HepG2 (cell line): ENCODE measurements around the gene ATP13A1. TPM values are rescaled to one million over a fixed set of nuclear protein-coding genes. Genes with fewer than 3 reads are reported as not detected.

Source experiments
- ATF7-NPFF ChIP-seq: sonication (generic); formaldehyde crosslinking; IDR thresholded peaks from 2 replicates; pipeline ENCODE4 v1.8.1; 2023; ENCODE audit warnings: mild to moderate bottlenecking, low read depth, missing genetic modification reagents, moderate library complexity
- CBX2 ChIP-seq, 2 experiments: fragments of 200-600 bp in 1 of 2; sonication (generic); formaldehyde crosslinking in 1 of 2; IDR thresholded peaks; 2 replicates each; pipeline versions ENCODE4 v1.7.0 to v1.8.1; 2018 to 2022; ENCODE audit warnings: low read depth in 2 of 2, low read length in 1 of 2, mild to moderate bottlenecking in 1 of 2, missing genetic modification reagents in 1 of 2
- ELF1 ChIP-seq: sonication (generic); formaldehyde crosslinking; IDR thresholded peaks from 2 replicates; pipeline ENCODE4 v1.4.0; 2020; ENCODE audit warnings: missing genetic modification reagents
- GZF1 ChIP-seq: sonication (generic); formaldehyde crosslinking; IDR thresholded peaks from 2 replicates; pipeline ENCODE4 v1.5.1; 2020; ENCODE audit warnings: mild to moderate bottlenecking, missing genetic modification reagents
- MEIS2 ChIP-seq: sonication (generic); formaldehyde crosslinking; IDR thresholded peaks from 2 replicates; pipeline ENCODE4 v1.9.0; 2021; ENCODE audit warnings: mild to moderate bottlenecking, missing genetic modification reagents
- RARG ChIP-seq: sonication (generic); formaldehyde crosslinking; IDR thresholded peaks from 2 replicates; pipeline ENCODE4 v1.4.0; 2020; ENCODE audit warnings: low read depth, mild to moderate bottlenecking, missing genetic modification reagents
- STAT5B ChIP-seq: sonication (generic); formaldehyde crosslinking; IDR thresholded peaks from 2 replicates; pipeline ENCODE4 v1.4.0; 2020; ENCODE audit warnings: missing genetic modification reagents
- TBX3 ChIP-seq: fragments of 450-650 bp; IDR thresholded peaks from 2 replicates; pipeline ENCODE4 v1.6.1; 2017; ENCODE audit warnings: antibody characterized with exemption, mild to moderate bottlenecking, inconsistent platforms, borderline replicate concordance
- THAP11 ChIP-seq: IDR thresholded peaks from 2 replicates; pipeline ENCODE4 v1.6.1; 2016; ENCODE audit warnings: missing biosample characterization, missing genetic modification reagents
- TP53 ChIP-seq: sonication (generic); formaldehyde crosslinking; conservative IDR thresholded peaks from 2 replicates; pipeline ENCODE4 v1.4.0; 2020; ENCODE audit warnings: missing genetic modification reagents
- ZFY ChIP-seq: sonication (generic); formaldehyde crosslinking; IDR thresholded peaks from 2 replicates; pipeline ENCODE4 v1.4.0; 2020; ENCODE audit warnings: missing genetic modification reagents
- ZNF101 ChIP-seq: sonication (generic); formaldehyde crosslinking; IDR thresholded peaks from 2 replicates; pipeline ENCODE4 v1.4.0; 2020; ENCODE audit warnings: mild to moderate bottlenecking, low read depth, missing genetic modification reagents, borderline replicate concordance
- polyA plus RNA-seq, 8 experiments: library from polyadenylated mRNA; depleted of rRNA in 3 of 8; stranded (reverse) in 7 of 8; unstranded in 1 of 8; fragments of >200 nt; fragmentation: Illumina TruSeq in 4 of 8; extraction: Trizol in 4 of 8; gene quantifications; 2 replicates each; pipeline versions ENCODE4 v1.2.1 to v1.2.3, GENCODE V29; 2011 to 2016; ENCODE audit warnings: low read depth in 4 of 8, missing spikeins in 1 of 8, mixed read lengths in 1 of 8; ENCODE audit not compliant: insufficient read depth in 1 of 8
- total RNA-seq, 5 experiments: library from RNA; depleted of rRNA; stranded (reverse); fragments of >200 nt; fragmentation: Illumina TruSeq; extraction: Trizol; gene quantifications; 2 replicates each; pipeline ENCODE4 v1.2.3, GENCODE V29; 2016; ENCODE audit warnings: low read depth in 1 of 5
- TF ChIP-seq, protein P1 (sequence below): sonication (generic); formaldehyde crosslinking; IDR thresholded peaks from 2 replicates; pipeline ENCODE4 v1.5.1; 2020; ENCODE audit warnings: missing genetic modification reagents, mild to moderate bottlenecking, borderline replicate concordance
- TF ChIP-seq, protein P2 (sequence below): sonication (generic); formaldehyde crosslinking; IDR thresholded peaks from 2 replicates; pipeline ENCODE4 v1.8.0; 2022; ENCODE audit warnings: missing genetic modification reagents, low read depth, mild to moderate bottlenecking, borderline replicate concordance
- TF ChIP-seq, protein P3 (sequence below): sonication (generic); formaldehyde crosslinking; IDR thresholded peaks from 2 replicates; pipeline ENCODE4 v1.5.1; 2020; ENCODE audit warnings: missing genetic modification reagents, mild to moderate bottlenecking, borderline replicate concordance
- TF ChIP-seq, protein P4 (sequence below): sonication (generic); formaldehyde crosslinking; IDR thresholded peaks from 2 replicates; pipeline ENCODE4 v1.9.0; 2021; ENCODE audit warnings: missing genetic modification reagents, borderline replicate concordance
- TF ChIP-seq, protein P5 (sequence below): sonication (generic); formaldehyde crosslinking; IDR thresholded peaks from 2 replicates; pipeline ENCODE4 v1.8.1; 2022; ENCODE audit warnings: low read depth, mild to moderate bottlenecking, missing genetic modification reagents
- TF ChIP-seq, protein P6 (sequence below): sonication (generic); formaldehyde crosslinking; IDR thresholded peaks from 2 replicates; pipeline ENCODE4 v1.4.0; 2020; ENCODE audit warnings: missing genetic modification reagents

Gene ATP13A1
- total and polyA plus RNA-seq, 2 of the 13 experiments (the other 11 are each of a cell fraction or from before 2014, with no cell fraction given): 23.2 to 41.7 TPM

DNA sequence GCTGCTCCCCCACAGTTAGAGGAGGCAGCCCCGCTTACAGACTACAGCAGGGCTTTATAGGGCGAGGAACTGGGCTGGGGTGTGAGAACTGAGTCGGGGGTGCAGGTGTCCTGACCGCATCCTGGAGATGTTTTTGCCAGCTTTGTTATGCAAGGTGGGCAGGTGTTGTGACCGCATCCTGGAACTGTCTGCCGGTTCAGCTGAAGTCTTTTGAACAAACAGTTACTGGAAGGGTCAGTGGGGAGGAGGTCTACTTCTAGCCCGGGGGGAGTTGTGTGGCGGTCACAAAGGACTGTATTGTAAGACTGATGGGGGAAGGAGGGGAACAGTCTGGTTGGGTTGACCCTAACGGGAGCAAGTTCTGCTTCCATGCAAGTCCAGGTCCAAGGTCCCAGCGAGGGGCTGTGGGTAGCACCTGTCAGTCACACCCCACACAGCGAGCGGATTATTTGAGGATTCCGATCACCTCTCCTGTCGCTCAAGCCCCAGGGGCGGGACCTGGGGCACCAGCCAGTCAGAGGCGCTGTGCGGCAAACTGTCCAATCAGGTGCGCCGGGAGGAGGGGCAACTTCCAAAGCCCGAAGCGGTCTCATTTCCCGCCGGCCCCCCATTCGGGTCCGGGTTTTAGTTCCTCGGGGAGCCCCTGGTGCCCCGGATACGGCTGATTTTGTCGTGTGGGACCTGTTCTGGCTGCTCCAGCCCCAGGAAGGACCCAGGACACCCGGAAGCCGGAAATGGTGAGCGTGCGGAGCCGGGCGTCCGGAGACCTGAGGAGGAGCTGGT lies 4.9 kb upstream of the ATP13A1 start, which contains the start of gene ZNF101 (continued):
- TF ChIP-seq, protein P1, sequence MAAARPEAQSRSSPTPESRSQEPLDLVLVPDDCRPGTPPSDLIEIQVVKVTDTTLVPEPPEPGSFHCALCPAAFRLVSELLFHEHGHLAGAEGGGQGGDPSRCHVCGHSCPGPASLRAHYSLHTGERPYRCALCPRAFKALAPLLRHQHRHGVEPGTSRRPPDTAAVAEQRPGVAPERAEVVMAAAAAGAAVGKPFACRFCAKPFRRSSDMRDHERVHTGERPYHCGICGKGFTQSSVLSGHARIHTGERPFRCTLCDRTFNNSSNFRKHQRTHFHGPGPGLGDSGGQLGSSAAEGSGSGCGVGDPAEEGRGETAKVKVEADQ (CRISPR knock-in tag): no peak
- peak; percentile 66 for TF ChIP-seq ELF1 (CRISPR knock-in tag)
- TF ChIP-seq, protein P2, sequence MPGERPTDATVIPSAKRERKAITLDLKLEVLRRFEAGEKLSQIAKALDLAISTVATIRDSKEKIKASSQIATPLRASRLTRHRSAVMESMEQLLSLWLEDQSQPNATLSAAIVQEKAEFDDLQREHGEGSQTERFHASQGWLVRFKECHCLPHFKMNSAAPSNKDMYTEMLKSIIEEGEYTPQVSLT (CRISPR knock-in tag): no peak
- TF ChIP-seq, protein P3, sequence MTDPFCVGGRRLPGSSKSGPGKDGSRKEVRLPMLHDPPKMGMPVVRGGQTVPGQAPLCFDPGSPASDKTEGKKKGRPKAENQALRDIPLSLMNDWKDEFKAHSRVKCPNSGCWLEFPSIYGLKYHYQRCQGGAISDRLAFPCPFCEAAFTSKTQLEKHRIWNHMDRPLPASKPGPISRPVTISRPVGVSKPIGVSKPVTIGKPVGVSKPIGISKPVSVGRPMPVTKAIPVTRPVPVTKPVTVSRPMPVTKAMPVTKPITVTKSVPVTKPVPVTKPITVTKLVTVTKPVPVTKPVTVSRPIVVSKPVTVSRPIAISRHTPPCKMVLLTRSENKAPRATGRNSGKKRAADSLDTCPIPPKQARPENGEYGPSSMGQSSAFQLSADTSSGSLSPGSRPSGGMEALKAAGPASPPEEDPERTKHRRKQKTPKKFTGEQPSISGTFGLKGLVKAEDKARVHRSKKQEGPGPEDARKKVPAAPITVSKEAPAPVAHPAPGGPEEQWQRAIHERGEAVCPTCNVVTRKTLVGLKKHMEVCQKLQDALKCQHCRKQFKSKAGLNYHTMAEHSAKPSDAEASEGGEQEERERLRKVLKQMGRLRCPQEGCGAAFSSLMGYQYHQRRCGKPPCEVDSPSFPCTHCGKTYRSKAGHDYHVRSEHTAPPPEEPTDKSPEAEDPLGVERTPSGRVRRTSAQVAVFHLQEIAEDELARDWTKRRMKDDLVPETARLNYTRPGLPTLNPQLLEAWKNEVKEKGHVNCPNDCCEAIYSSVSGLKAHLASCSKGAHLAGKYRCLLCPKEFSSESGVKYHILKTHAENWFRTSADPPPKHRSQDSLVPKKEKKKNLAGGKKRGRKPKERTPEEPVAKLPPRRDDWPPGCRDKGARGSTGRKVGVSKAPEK (CRISPR knock-in tag): no peak
- TF ChIP-seq TBX3: peak; percentile 59; the same call in 1 of the 2 replicates
- TF ChIP-seq, protein P4, sequence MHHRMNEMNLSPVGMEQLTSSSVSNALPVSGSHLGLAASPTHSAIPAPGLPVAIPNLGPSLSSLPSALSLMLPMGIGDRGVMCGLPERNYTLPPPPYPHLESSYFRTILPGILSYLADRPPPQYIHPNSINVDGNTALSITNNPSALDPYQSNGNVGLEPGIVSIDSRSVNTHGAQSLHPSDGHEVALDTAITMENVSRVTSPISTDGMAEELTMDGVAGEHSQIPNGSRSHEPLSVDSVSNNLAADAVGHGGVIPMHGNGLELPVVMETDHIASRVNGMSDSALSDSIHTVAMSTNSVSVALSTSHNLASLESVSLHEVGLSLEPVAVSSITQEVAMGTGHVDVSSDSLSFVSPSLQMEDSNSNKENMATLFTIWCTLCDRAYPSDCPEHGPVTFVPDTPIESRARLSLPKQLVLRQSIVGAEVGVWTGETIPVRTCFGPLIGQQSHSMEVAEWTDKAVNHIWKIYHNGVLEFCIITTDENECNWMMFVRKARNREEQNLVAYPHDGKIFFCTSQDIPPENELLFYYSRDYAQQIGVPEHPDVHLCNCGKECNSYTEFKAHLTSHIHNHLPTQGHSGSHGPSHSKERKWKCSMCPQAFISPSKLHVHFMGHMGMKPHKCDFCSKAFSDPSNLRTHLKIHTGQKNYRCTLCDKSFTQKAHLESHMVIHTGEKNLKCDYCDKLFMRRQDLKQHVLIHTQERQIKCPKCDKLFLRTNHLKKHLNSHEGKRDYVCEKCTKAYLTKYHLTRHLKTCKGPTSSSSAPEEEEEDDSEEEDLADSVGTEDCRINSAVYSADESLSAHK (CRISPR knock-in tag): no peak
- no peak for TF ChIP-seq ZNF101 (CRISPR knock-in tag)
- TF ChIP-seq GZF1 (CRISPR knock-in tag): no peak
- TF ChIP-seq THAP11: peak; percentile 61; the same call in 1 of the 2 replicates
- TF ChIP-seq TP53 (CRISPR knock-in tag): no peak
- TF ChIP-seq ZFY: peak; percentile 57; the same call in 1 of the 2 replicates
- TF ChIP-seq, protein P5, sequence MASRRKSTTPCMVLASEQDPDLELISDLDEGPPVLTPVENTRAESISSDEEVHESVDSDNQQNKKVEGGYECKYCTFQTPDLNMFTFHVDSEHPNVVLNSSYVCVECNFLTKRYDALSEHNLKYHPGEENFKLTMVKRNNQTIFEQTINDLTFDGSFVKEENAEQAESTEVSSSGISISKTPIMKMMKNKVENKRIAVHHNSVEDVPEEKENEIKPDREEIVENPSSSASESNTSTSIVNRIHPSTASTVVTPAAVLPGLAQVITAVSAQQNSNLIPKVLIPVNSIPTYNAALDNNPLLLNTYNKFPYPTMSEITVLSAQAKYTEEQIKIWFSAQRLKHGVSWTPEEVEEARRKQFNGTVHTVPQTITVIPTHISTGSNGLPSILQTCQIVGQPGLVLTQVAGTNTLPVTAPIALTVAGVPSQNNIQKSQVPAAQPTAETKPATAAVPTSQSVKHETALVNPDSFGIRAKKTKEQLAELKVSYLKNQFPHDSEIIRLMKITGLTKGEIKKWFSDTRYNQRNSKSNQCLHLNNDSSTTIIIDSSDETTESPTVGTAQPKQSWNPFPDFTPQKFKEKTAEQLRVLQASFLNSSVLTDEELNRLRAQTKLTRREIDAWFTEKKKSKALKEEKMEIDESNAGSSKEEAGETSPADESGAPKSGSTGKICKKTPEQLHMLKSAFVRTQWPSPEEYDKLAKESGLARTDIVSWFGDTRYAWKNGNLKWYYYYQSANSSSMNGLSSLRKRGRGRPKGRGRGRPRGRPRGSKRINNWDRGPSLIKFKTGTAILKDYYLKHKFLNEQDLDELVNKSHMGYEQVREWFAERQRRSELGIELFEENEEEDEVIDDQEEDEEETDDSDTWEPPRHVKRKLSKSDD (CRISPR knock-in tag): peak; percentile 8; the same call in 1 of the 2 replicates
- TF ChIP-seq, protein P6, sequence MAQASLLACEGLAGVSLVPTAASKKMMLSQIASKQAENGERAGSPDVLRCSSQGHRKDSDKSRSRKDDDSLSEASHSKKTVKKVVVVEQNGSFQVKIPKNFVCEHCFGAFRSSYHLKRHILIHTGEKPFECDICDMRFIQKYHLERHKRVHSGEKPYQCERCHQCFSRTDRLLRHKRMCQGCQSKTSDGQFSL (CRISPR knock-in tag): peak; percentile 18; the same call in 1 of the 2 replicates
- TF ChIP-seq ATF7-NPFF (CRISPR knock-in tag): no peak; the same call in 1 of the 2 replicates
- no peak for TF ChIP-seq STAT5B (CRISPR knock-in tag)
- TF ChIP-seq RARG (CRISPR knock-in tag): no peak
- TF ChIP-seq CBX2 (IDR thresholded peaks at IDR 0.05; ENCODE audit: low read depth, low read length): no peak
- no peak for TF ChIP-seq CBX2 (CRISPR knock-in tag; IDR thresholded peaks at IDR 0.05; ENCODE audit: low read depth)
- TF ChIP-seq MEIS2 (CRISPR knock-in tag): peak; percentile 98
